ENCODE measurements around the gene CA5A.

Gene CA5A

GRCh38 chr16:87961623-87962022, 25.3 kb upstream of the CA5A start:
- no peak for DNase-seq

- no peak for DNase-seq
Measured at GRCh38 chr16:87960852-87961251, 24.5 kb upstream of the CA5A start.

GRCh38 chr16:87960296-87960695, 24.0 kb upstream of the CA5A start:
- DNase-seq: no peak

- DNase-seq: no peak
Measured at GRCh38 chr16:87959391-87959990, 23.2 kb upstream of the CA5A start.

- no peak for DNase-seq
Measured at GRCh38 chr16:87958632-87959031, 22.3 kb upstream of the CA5A start.

GRCh38 chr16:87957296-87958094, 21.2 kb upstream of the CA5A start:
- no peak for DNase-seq

GRCh38 chr16:87956365-87957231, 20.3 kb upstream of the CA5A start:
- peak; percentile 79 for DNase-seq

- DNase-seq: no peak
Measured at GRCh38 chr16:87956098-87956364, 19.7 kb upstream of the CA5A start.

- no peak for DNase-seq
Measured at GRCh38 chr16:87955302-87956097, 19.2 kb upstream of the CA5A start.

- no peak for DNase-seq
Measured at GRCh38 chr16:87954826-87955225, 18.5 kb upstream of the CA5A start.

GRCh38 chr16:87954361-87954760, 18.0 kb upstream of the CA5A start:
- DNase-seq: no peak

GRCh38 chr16:87953308-87954215, 17.2 kb upstream of the CA5A start:
- no peak for DNase-seq

- no peak for DNase-seq
Measured at GRCh38 chr16:87952751-87953150, 16.4 kb upstream of the CA5A start.

GRCh38 chr16:87951552-87952538, 15.5 kb upstream of the CA5A start:
- no peak for DNase-seq

GRCh38 chr16:87950765-87951551, 14.6 kb upstream of the CA5A start, which contains the start of gene BANP:
TSS of gene BANP (plus strand) at chr16:87951434. CDS start at chr16:87975116, 23,682 bp downstream.
- DNase-seq: peak; percentile 99

- no peak for DNase-seq
Measured at GRCh38 chr16:87949071-87949744, 12.9 kb upstream of the CA5A start.

- DNase-seq: no peak
Measured at GRCh38 chr16:87948735-87949070, 12.4 kb upstream of the CA5A start.

- no peak for DNase-seq
Measured at GRCh38 chr16:87948119-87948545, 11.8 kb upstream of the CA5A start.
